ENCODE data around the gene INPP4B. TPM values are rescaled to one million over a fixed set of nuclear protein-coding genes. Genes with fewer than 3 reads are reported as not detected.

Gene INPP4B
- polyA plus RNA-seq, 1 of the 3 experiments (the other 2 are of a cell fraction) = 0.08 TPM

GRCh38 chr4:142818476-142818875, 27.6 kb downstream of the INPP4B start:
- ChIA-PET CTCF (interaction anchor here (0.6 kb wide), 1 partner anchor 63 kb away, joined by 3 read pairs; no protein-coding TSS in a partner anchor), POLR2A (no interaction called here)
- H3K9me3 ChIP-seq = no peaks in the 10 kb centered on the region
- H3K79me2 ChIP-seq (ENCODE audit: insufficient read depth) = no peaks in the 10 kb centered on the region
- H3K4me1 ChIP-seq (ENCODE audit: control insufficient read depth in 1 of 2, insufficient read depth in 2 of 2, low read depth in 1 of 2, low read length in 1 of 2) = peaks cover 0 to 15% of the 10 kb centered on the region in 2 experiments; a peak in 3 of 4 replicates
- no peaks in the 10 kb centered on the region for H3K27me3 ChIP-seq (ENCODE audit: insufficient read depth)
- H2AFZ ChIP-seq (ENCODE audit: low read depth) = no peak overlapping the region
- H4K20me1 ChIP-seq (ENCODE audit: insufficient read depth) = no peaks in the 10 kb centered on the region
- no peaks in the 10 kb centered on the region for H3K9me2 ChIP-seq
- peak overlapping the region; percentile 55 to 85; a peak in 3 of 4 replicates for H3K27ac ChIP-seq (ENCODE audit: low read depth in 2 of 2, low read length in 1 of 2)
- H3K4me2 ChIP-seq = 0 out of 2 replicates have a peak overlapping the region, but pooled peaks have one; percentile 49
- no peak overlapping the region for H3K9ac ChIP-seq
- peaks cover 25% of the 10 kb centered on the region for H3F3A ChIP-seq (replicated peaks; ENCODE audit: insufficient read depth)
- no peak for DNase-seq
- no peaks in the 10 kb centered on the region for H3K36me3 ChIP-seq (replicated peaks in 1 of 2; ENCODE audit: control insufficient read depth in 1 of 2, insufficient read depth in 2 of 2, low read length in 1 of 2)
- TF ChIP-seq EP300 (IDR thresholded peaks at IDR 0.05; ENCODE audit: borderline replicate concordance in 1 of 2, low read depth in 1 of 2, low read length in 1 of 2) (no peak), POLR2AphosphoS5 (IDR thresholded peaks at IDR 0.05; ENCODE audit: low read depth, low read length) (no peak), SMC3 (IDR thresholded peaks at IDR 0.05; ENCODE audit: low read depth, low read length) (no peak), USF2 (IDR thresholded peaks at IDR 0.05; ENCODE audit: borderline replicate concordance, low read depth, low read length) (no peak), MXI1 (IDR thresholded peaks at IDR 0.05; ENCODE audit: low read depth, low read length) (no peak), MEF2A (IDR thresholded peaks at IDR 0.05; ENCODE audit: borderline replicate concordance, low read depth) (no peak)
- TF ChIP-seq, protein P1, sequence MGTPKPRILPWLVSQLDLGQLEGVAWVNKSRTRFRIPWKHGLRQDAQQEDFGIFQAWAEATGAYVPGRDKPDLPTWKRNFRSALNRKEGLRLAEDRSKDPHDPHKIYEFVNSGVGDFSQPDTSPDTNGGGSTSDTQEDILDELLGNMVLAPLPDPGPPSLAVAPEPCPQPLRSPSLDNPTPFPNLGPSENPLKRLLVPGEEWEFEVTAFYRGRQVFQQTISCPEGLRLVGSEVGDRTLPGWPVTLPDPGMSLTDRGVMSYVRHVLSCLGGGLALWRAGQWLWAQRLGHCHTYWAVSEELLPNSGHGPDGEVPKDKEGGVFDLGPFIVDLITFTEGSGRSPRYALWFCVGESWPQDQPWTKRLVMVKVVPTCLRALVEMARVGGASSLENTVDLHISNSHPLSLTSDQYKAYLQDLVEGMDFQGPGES (IDR thresholded peaks at IDR 0.05; ENCODE audit: low read depth, low read length) = no peak
- 86% methylated on average over 4 of the region's 4 CpGs for WGBS (ENCODE audit: low lambda C conversion rate)
- H3K4me3 ChIP-seq (ENCODE audit: low read depth in 2 of 2, low read length in 1 of 2) = no peak overlapping the region

DNA sequence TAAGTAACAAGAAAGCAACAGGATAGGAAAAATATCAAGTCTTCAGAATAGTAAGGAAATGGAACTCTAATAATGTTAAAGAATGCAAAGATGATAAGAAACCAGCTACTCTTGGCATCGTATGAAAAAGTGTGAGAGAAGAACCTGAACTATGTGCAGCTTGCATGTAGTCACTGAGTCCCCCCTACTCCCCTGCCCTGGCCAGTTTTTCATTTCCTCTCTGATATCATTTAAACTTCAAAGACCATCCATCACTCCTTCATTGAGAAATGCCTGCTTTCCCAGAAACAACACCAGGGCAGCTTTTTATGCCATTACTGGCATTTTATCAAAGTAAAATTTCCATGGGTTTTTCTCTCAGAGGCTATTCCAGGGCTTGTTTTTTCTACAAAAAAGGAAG, 28.1 kb downstream of the INPP4B start:
- POLR2A ChIA-PET = no interaction called here
- H2AFZ ChIP-seq (ENCODE audit: low read depth) = peak overlapping the region; percentile 7; the same call in 1 of the 2 replicates
- no peak overlapping the region; a peak in 1 of 4 replicates for H3K4me3 ChIP-seq (ENCODE audit: low read depth in 2 of 2, low read length in 1 of 2)
- TF ChIP-seq RXRA (IDR thresholded peaks at IDR 0.05; ENCODE audit: borderline replicate concordance, low read depth) (0 out of 2 replicates have a peak, but pooled peaks have one; percentile 14), POLR2AphosphoS5 (IDR thresholded peaks at IDR 0.05; ENCODE audit: low read depth, low read length) (peak; percentile 24; the same call in 1 of the 2 replicates), FOXJ3 (CRISPR knock-in tag; IDR thresholded peaks at IDR 0.05) (no peak), FOSL2 (IDR thresholded peaks at IDR 0.05; ENCODE audit: borderline replicate concordance, low read depth) (peak; percentile 16; the same call in 1 of the 2 replicates), ZBTB33 (IDR thresholded peaks at IDR 0.05; ENCODE audit: borderline replicate concordance, low read depth) (peak; percentile 17; the same call in 1 of the 2 replicates), EZH2phosphoT487 (IDR thresholded peaks at IDR 0.05; ENCODE audit: borderline replicate concordance, low read depth) (no peak), GABPA (IDR thresholded peaks at IDR 0.05; ENCODE audit: low read depth) (no peak), JUND (IDR thresholded peaks at IDR 0.05) (peak; percentile 71), MAX (IDR thresholded peaks at IDR 0.05; ENCODE audit: low read depth) (no peak; the same call in 1 of the 2 replicates), TEAD4 (IDR thresholded peaks at IDR 0.05; ENCODE audit: borderline replicate concordance, insufficient read depth) (peak; percentile 70; the same call in 1 of the 2 replicates), TCF12 (IDR thresholded peaks at IDR 0.05) (peak; percentile 86), MEF2A (IDR thresholded peaks at IDR 0.05; ENCODE audit: borderline replicate concordance, low read depth) (peak; percentile 34; the same call in 1 of the 2 replicates), RCOR1 (IDR thresholded peaks at IDR 0.05; ENCODE audit: low read length) (no peak), CHD2 (IDR thresholded peaks at IDR 0.05; ENCODE audit: low read length, partially characterized antibody) (no peak), GATA2 (CRISPR knock-in tag; IDR thresholded peaks at IDR 0.05) (no peak), SMC3 (IDR thresholded peaks at IDR 0.05; ENCODE audit: low read depth, low read length) (no peak), TAF1 (IDR thresholded peaks at IDR 0.05; ENCODE audit: borderline replicate concordance, low read depth, low read length) (no peak)

More for the DNA sequence above, 28.1 kb downstream of the INPP4B start:
- H3K9me3 ChIP-seq = no peaks in the 10 kb centered on the region
- CTCF ChIA-PET = no interaction called here
- no peaks in the 10 kb centered on the region for H4K20me1 ChIP-seq (ENCODE audit: insufficient read depth)
- 14% methylated on average over 1 of the region's 1 CpG for WGBS (ENCODE audit: low lambda C conversion rate)
- peaks cover 0 to 15% of the 10 kb centered on the region in 2 experiments; a peak in 3 of 4 replicates for H3K4me1 ChIP-seq (ENCODE audit: control insufficient read depth in 1 of 2, insufficient read depth in 2 of 2, low read depth in 1 of 2, low read length in 1 of 2)
- peak overlapping the region; percentile 84 to 85; a peak in 3 of 4 replicates for H3K27ac ChIP-seq (ENCODE audit: low read depth in 2 of 2, low read length in 1 of 2)
- no peak for DNase-seq
- H3K9me2 ChIP-seq = no peaks in the 10 kb centered on the region
- no peaks in the 10 kb centered on the region for H3K27me3 ChIP-seq (ENCODE audit: insufficient read depth)
- peak overlapping the region; percentile 49; the same call in 1 of the 2 replicates for H3K4me2 ChIP-seq
- H3K36me3 ChIP-seq (replicated peaks in 1 of 2; ENCODE audit: control insufficient read depth in 1 of 2, insufficient read depth in 2 of 2, low read length in 1 of 2) = no peaks in the 10 kb centered on the region
- H3K9ac ChIP-seq = peak overlapping the region; percentile 34; the same call in 1 of the 2 replicates
- H3K79me2 ChIP-seq (ENCODE audit: insufficient read depth) = no peaks in the 10 kb centered on the region
- peaks cover 25% of the 10 kb centered on the region for H3F3A ChIP-seq (replicated peaks; ENCODE audit: insufficient read depth)
